Measurements from ENCODE around the gene RGS11.

The RGS11 gene

DNA sequence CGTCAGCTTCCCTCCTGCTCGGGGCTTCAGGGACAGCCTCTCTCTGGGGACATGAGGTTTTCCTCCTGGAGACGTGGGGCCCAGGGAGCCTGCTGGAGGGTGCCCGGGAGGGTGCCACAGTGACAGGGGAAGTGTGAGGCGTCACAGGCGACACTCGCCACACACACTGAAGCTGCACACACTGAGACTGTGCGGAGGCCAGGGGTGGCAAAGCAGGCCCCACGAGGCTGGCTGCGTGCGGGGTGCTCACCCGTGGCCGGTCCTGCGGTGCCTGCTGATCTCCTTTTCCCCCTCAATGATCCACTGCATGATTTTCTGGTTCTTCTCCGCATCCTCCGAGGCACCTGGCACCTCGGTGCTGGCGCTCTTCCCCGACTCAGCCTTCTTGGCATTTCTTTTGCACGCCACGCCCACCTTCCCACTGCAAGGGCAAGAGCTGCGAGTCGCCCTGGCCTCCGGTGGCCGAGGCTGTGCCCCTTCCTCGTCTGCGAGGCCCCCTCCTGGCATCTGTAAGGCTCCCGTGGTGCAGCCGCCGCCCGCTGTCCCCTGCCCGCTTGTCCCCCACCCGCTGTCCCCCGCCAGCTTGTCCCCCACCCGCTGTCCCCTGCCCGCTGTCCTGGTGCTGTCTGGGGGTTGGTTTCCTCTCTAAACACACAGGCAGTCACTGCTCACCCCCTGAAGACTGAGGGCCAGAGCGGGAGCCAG, 21.2 kb upstream of the RGS11 start:
- DNase-seq (ENCODE audit: low spot score) = no peak
- no peak for FAIRE-seq

DNA sequence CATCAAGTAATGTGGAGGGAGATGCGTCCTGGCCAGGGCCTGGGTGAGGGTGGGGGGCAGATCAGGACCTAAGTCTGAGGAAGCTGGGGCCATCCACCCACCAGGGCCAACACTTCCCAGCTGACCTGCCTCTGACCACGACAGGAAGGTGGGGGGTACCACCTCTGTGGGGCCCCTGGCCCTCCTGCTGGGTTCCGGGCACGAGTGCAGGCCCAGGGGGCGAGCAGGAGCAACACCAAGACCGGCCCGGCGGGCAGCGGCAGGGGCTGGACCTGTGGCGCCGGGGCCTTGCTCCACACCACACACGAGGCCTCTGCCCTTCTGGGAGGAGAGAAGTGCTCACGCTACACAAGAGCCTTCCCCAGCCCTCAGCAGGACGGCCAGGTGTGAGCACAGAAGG, 20.5 kb upstream of the RGS11 start:
- no peak for FAIRE-seq

DNA sequence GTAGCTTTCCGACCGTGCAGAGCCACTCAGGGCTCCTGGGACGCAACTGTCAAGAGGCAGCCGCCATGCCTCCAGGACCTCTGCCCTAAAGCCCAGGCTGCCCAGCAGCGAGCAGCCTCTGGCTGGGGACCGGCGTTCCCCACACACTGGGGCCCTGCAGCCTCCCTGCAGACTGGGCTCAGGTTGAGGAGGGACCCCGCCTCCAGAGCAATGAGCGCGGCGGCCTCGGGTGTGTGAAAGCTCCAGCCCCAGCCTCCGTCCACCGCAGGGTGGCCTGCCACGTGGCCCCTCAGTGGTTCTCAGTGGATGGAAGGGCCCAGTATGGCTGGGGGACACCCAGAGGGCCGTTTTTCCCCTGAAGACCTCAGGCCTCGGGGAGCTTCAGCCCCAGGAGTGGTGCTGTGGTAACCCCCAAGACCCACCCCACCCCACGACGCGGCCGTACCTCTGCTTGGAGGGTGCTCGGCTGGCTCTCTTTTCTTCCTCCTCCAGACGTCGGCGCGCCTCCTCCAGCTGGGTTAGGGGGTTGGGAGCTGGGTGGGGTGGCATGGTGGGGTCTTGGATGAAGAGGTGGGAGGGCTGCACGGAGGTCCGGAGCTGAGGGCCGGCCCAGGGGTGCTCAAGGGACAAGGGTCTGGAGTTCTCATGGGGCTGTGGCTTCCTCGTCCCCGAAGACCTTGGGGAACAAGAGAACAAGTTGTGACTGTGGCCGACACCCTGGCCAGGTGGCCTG, 17.5 kb upstream of the RGS11 start:
- DNase-seq (ENCODE audit: low spot score) = no peak
- no peak for FAIRE-seq

More for the DNA sequence above, 20.5 kb upstream of the RGS11 start:
- DNase-seq (ENCODE audit: low spot score) = no peak

DNA sequence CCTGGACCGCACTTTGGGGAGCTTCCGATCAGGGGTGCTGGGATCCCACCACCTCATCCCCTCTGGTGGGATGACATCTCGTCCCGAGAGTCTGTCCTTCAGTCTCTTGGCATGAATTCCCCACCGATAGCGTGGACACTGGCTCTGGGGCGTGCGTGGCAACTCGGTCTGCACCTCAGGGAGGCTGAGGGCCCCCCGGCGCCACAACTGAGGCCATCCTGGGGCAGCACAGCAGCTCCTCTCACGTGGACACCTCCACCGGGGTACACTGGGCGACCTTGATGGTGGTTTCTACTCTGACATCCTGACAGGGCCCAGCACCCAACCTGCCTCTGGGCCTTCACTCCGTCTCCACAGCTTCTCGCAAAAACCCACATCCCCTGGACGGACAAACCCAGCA, 15.8 kb upstream of the RGS11 start:
- FAIRE-seq (no peak), DNase-seq (ENCODE audit: low spot score) (no peak)

DNA sequence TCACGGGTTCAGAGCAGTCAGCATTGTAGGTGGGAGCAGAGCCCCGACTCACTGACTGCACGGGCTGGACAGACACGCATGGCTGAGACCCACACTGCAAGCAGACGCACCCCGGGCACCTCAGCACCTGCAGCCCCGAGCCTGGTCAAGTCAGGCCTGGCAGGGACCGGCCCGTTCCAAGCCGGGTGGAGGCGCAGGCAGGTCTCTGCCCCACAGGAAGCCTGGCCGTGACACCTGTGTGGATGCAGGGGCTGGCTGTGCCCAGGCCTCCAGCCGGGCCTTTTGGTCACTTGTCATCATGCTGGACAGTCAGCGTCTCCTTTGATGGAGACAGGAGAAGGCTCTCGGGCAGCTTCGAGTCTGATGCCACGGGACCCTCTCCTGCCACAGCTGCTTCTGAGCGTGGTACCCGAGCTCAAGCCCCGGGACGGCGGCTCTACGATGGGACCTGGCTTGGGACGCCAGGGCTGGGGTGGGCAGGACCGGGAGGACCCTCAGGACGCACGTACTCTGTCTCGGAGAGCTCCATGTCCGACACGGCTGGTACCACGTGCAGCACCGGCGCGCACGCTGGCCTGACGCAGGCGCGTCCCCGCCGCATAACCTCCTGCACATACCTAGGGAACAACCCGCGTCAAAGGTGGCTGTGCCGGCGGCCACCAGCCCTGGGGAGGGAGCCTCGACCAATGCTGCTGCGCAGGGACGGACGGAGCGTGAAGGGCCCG, 15.1 kb upstream of the RGS11 start:
- FAIRE-seq (no peak), DNase-seq (ENCODE audit: low spot score) (no peak)

DNA sequence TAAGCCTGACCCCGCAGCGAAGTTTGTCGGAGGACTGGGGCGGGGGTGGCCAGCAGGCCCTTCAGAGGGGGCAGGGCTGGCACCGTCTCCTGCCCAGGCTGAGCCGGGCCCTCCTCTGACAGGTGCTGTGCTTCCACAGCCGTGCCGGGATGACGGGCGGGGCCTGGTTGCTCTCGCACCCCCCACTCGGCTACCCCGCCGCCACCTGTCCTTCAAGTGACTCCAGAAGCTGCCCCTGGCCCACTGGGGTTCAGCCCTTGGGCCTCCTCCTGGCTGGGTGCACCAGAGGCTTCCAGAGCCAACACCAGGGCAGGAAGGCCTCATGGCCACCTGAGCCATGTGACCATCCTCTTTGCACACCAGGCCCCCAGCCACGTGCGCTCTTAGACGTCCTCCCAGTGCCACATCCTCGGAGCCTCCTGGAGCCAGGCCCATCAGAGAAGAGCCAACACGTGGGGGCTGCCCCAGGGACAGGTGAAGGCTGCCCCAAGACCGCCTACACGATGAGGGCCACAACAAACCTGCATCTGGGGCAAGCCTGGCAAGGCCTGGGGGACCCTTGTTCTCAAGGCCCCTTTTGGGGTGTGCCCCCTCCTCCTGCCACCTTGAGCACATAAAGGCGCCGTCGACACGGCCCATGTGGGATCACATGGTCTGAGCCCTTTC, 14.4 kb upstream of the RGS11 start:
- no peak for DNase-seq (ENCODE audit: low spot score)
- FAIRE-seq = no peak

DNA sequence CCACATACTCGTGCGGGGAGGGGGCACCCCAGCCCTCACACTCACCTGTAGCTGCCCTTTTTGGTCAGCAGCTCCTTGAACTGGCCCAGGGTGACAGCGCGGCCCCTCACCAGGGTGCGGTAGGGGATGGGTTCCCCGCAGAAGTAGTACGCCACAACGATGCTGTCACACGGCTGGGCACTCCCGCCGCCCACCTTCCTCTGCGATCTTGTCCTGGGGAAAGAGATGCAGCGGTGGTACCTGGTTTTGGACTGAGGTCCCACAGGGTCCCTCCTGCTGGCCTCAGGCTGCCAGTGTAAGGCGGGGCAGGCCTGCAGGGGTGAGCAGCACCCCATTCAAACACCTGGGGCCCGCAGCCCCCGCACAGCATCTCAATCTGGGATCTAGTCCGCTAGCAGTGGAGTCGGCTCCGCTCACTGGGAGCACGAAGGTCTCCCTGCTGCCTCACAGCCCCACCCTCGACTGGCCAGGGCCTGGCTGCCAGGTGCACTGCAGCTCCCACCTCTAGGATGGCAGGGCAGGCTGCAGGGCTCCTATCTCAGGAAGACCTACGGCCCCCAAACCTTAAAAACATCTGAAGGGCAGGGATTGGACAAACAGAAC, 13.8 kb upstream of the RGS11 start:
- FAIRE-seq (no peak), DNase-seq (ENCODE audit: low spot score) (no peak)

DNA sequence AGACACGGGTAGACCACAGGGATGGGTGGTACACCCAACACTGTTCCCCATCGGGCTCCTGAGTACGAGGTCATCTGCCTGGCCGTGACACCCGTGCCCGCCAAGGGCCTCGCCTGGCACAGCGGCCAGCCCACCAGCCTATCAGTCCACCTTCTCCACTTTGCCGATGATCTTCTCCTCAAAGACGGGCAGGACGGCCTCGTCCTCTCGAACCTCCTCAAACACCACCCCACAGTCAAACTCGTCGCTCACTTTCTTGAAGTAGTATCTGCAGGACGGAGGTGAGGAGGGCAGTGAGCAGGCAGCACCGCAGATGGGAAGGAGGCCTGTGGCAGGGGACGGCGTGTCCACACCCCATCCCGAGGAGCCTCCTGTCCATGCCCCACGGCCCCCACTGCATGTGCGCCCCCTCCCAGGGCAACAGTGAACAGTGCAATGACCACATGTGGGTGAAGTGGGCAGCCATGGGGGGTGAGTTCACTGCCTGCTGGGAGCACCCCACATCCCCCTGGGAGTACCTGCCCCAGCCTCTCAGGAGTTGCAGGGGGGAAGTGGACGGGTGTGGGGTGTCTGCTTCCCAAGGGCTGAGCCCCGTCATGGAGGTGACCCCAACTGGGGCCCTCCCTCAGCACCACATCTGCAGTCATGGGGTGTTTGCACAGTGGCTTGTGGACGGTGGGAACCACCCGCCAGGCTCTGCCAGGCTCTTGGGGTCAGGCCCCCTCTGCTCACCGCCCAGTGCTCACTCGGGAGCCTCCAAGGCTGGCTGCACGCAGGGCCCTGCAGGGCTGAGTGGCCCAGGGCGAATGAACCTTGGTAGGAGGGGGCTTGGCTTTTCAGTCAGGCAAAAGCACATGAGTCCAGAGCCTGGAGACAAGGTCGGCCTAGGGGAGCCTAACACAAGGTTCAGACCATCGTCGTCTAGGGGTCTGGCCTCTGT, 12.5 kb upstream of the RGS11 start:
- no peak for DNase-seq (ENCODE audit: low spot score)
- FAIRE-seq = no peak

DNA sequence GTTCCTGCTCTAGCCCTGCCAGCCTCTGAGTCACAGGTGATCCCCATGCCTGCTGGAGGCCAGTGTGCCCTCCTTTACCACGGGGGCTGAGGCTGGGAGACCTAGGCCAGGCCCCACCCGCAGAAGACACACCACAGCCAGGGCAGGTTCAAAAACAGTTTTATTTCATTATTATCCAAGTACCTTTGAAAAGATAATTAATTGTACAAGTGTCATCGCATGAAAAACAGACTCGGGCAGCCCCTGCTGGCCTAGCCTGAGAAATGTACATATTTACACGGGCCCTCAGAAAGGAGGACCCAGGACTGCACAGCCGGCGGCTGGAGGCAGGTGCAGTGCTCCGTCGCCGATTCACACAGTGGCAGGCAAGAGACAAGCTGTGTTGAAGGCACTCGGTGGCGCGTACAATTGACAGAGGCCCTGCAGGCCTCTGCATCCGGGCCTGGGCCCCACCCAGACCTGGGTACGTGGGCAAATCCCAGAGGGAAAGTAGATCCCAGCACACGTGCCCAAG, 11.6 kb upstream of the RGS11 start:
- DNase-seq (ENCODE audit: low spot score) (no peak), FAIRE-seq (no peak)

DNA sequence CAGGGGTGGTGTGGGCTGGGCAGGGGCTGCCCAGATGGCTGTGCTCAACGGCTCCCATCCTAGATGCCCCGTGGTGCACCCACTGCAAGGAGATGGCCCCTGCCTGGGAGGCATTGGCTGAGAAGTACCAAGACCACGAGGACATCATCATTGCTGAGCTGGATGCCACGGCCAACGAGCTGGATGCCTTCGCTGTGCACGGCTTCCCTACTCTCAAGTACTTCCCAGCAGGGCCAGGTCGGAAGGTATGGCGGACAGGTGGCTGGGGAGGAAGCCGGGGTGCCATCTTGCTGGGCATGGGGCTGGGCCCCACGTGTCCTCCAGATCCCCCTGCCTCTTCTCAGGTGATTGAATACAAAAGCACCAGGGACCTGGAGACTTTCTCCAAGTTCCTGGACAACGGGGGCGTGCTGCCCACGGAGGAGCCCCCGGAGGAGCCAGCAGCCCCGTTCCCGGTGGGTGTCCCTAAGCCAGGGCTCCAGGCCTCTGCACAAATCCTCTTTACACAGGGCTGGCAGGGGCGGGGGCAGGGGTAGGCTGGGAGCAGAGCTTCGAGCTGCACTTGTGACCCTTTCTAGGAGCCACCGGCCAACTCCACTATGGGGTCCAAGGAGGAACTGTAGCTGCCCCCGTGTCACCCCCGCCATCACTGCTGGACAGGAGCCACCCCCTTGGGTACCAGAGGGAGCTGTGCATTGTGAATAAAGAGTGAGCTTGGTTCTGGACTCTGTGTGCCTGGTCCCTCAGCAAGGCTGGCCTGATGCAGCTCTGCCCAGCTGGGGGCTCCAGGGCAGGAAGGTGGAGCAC, 10.9 kb upstream of the RGS11 start:
- DNase-seq (ENCODE audit: low spot score) = no peak
- no peak for FAIRE-seq

DNA sequence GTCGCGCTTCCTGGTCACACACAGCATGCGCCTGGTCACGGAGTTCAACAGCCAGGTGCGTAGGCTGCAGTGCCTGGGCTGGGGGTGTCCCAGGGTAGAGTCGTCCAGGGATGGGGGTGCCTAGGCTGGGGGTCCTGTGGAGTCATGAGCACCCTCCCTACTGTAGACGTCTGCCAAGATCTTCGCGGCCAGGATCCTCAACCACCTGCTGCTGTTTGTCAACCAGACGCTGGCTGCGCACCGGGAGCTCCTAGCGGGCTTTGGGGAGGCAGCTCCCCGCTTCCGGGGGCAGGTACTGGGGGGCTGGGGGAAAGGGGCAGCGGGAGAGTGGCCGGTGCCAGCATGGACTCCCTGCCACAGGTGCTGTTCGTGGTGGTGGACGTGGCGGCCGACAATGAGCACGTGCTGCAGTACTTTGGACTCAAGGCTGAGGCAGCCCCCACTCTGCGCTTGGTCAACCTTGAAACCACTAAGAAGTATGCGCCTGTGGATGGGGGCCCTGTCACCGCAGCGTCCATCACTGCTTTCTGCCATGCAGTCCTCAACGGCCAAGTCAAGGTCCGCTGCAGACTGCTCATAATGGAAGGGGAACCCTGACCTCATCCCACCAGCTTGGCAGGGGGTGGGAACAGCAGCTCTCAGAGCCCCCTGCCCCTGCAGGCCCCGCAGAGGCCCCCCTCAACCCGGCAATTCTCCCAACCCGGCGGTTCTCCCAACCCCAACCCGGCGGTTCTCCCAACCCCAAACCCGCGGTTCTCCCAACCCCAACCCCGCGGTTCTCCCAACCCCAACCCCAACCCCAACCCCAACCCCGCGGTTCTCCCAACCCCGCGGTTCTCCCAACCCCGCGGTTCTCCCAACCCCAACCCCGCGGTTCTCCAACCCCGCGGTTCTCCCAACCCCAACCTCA, 9.7 kb upstream of the RGS11 start:
- DNase-seq (ENCODE audit: low spot score) (peak; percentile 79), FAIRE-seq (peak; percentile 86)

DNA sequence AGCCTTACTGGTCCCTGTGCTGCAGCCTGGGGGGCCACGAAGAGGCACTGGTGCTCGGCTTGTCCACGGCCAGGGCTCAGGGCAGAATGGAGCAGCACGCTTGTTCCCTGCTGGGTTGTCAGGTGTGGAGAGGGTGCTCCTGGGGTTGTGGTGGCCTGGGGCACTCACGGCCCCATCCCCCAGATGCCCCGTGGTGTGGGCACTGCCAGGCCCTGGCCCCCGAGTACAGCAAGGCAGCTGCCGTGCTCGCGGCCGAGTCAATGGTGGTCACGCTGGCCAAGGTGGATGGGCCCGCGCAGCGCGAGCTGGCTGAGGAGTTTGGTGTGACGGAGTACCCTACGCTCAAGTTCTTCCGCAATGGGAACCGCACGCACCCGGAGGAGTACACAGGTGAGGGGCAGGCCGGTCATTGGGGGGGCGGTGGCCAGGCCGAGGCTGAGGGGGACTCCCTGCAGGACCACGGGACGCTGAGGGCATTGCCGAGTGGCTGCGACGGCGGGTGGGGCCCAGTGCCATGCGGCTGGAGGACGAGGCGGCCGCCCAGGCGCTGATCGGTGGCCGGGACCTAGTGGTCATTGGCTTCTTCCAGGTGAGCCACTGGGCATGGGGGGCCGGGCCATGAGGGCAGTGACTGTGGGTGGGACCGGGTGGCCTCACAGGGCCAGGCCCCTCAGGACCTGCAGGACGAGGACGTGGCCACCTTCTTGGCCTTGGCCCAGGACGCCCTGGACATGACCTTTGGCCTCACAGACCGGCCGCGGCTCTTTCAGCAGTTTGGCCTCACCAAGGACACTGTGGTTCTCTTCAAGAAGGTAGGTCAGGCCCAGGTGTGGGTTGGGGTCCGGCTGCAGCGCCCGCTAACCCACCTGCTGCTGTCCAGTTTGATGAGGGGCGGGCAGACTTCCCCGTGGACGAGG, 8.7 kb upstream of the RGS11 start:
- no peak for FAIRE-seq
- DNase-seq (ENCODE audit: low spot score) = no peak

DNA sequence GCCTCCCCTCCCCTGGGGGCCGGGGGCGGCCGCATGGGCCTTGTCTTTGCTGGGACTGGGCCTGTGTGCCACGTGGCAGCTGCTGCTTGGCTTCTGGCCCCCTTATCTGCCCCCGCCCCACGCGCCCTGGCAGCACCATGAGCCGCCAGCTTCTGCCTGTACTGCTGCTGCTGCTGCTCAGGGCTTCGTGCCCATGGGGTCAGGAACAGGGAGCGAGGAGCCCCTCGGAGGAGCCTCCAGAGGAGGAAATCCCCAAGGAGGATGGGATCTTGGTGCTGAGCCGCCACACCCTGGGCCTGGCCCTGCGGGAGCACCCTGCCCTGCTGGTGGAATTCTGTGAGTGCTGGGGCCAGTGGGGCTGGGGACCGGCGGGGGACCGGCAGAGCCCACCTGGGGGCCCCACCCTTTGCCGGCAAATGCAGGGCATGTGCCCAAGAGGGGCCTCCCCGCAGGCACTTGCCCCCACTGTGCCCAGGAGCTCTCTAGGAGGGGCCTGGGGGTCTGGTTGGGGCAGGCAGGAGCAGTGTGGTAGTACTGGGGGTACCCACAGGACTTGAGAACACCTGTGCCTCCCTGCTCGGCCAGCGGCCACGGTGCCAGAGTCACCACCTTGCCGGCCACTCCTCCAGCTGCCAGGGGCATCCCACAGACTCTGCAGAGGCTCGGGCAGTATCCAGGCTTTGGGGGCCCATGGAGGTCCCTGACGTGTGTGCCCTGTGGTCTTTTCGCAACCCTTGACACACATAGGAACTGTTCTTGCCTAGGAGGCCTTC, 7.5 kb upstream of the RGS11 start, which contains the start of gene PDIA2:
Gene PDIA2 (plus strand): TSS at position 132 of the 773 bp plus-strand sequence. CDS start 6 bp downstream, at position 138.
- no peak for DNase-seq (ENCODE audit: low spot score)
- FAIRE-seq = no peak

DNA sequence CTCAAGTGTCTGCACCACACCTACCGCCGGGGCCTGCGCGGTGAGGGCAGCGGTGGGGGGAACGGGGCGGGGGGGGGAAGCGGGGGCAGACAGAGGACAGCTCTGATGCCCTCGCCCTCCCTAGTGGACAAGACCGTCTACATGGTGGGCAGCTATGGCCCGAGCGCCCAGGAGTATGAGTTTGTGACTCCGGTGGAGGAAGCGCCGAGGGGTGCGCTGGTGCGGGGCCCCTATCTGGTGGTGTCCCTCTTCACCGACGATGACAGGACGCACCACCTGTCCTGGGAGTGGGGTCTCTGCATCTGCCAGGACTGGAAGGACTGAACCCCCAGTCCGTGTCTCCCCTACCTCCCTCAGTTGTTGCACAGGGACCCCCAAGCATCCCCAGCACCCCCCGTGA, 6.7 kb upstream of the RGS11 start:
- DNase-seq (ENCODE audit: low spot score) (no peak), FAIRE-seq (no peak)

DNA sequence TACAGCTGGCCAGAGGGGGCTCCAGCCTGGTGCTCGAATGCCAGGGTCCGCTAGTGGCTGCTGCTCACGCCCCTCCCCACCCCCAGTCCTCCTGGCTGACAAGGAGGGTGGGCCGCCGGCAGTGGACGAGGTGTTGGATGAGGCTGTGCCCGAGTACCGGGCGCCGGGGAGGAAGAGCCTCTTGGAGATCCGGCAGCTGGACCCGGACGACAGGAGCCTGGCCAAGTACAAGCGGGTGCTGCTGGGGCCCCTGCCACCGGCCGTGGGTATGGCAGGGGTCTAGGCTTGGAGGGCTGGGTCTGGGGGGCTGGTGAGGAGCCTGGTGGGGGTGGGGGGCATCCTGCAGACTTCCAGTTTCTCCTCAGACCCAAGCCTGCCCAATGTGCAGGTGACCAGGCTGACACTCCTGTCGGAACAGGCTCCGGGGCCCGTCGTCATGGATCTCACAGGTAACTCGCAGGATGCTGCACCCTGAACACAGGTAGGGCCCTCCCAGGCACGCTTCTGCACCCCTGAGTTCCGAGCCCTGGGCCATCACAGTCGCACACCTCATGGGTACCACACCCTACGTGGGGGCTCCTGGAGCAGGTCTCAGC, 6.0 kb upstream of the RGS11 start:
- no peak for DNase-seq (ENCODE audit: low spot score)
- FAIRE-seq = no peak
